Fibroblast of lung (primary cell): Measurements from ENCODE around the gene TTC22. TPM values are rescaled to one million over a fixed set of nuclear protein-coding genes. Genes with fewer than 3 reads are reported as not detected.

Experiments used
- DNase-seq, 2 donors: peaks; one replicate each; pipeline versions ENCODE4 v3.0.0 to v3.0.0-alpha.2; 2010; ENCODE audit warnings: low read depth in 2 of 2
- H2AFZ ChIP-seq: 2 replicates; pipeline ENCODE4 v1.5.1; 2012; ENCODE audit warnings: low read length, control low read depth, inconsistent platforms
- H3K27ac ChIP-seq: 2 replicates; pipeline ENCODE4 v1.5.1; 2011; ENCODE audit warnings: low read length, control low read depth; ENCODE audit not compliant: insufficient read depth
- H3K27me3 ChIP-seq: 2 replicates; pipeline ENCODE4 v1.5.1; 2011; ENCODE audit warnings: mild to moderate bottlenecking, low read length; ENCODE audit not compliant: control insufficient read depth, insufficient read depth
- H3K36me3 ChIP-seq: 2 replicates; pipeline ENCODE4 v1.5.1; 2011; ENCODE audit warnings: low read length; ENCODE audit not compliant: control insufficient read depth, insufficient read depth
- H3K4me1 ChIP-seq: 2 replicates; pipeline ENCODE4 v1.5.1; 2011; ENCODE audit warnings: low read length; ENCODE audit not compliant: control insufficient read depth, insufficient read depth; ENCODE audit errors: extremely low read depth
- H3K4me2 ChIP-seq: 2 replicates; pipeline ENCODE4 v1.5.1; 2011; ENCODE audit warnings: low read length, control low read depth; ENCODE audit not compliant: insufficient read depth; ENCODE audit errors: extremely low read depth
- H3K4me3 ChIP-seq, 4 experiments: fragments of 200-600 bp in 1 of 4; sonication (generic) in 1 of 4; replicated peaks in 1 of 4; 2 replicates each; pipeline ENCODE4 v1.5.1; 2011 to 2016; ENCODE audit warnings: low read length in 4 of 4, low read depth in 3 of 4, mild to moderate bottlenecking in 3 of 4, control low read depth in 2 of 4, inconsistent platforms in 1 of 4, mixed read lengths in 1 of 4; ENCODE audit not compliant: insufficient read depth in 1 of 4; ENCODE audit errors: control extremely low read depth in 1 of 4
- H3K79me2 ChIP-seq: 2 replicates; pipeline ENCODE4 v1.5.1; 2012; ENCODE audit warnings: mild to moderate bottlenecking, low read length, inconsistent platforms; ENCODE audit not compliant: control insufficient read depth, insufficient read depth
- H3K9ac ChIP-seq: 2 replicates; pipeline ENCODE4 v1.5.1; 2011; ENCODE audit warnings: mild to moderate bottlenecking, low read length, control low read depth; ENCODE audit not compliant: insufficient read depth
- H3K9me3 ChIP-seq: 2 replicates; pipeline ENCODE4 v1.5.1; 2012; ENCODE audit warnings: low read depth, low read length; ENCODE audit not compliant: control insufficient read depth, insufficient read depth
- H4K20me1 ChIP-seq: 2 replicates; pipeline ENCODE4 v1.5.1; 2011; ENCODE audit warnings: low read length; ENCODE audit not compliant: control insufficient read depth, insufficient read depth; ENCODE audit errors: extremely low read depth
- CTCF ChIP-seq, 2 donors: IDR thresholded peaks in 1 of 2; conservative IDR thresholded peaks in 1 of 2; 1 replicate in 1 of 2; 2 replicates in 1 of 2; pipeline ENCODE4 v1.5.1; 2011 to 2012; ENCODE audit warnings: low read length in 2 of 2, control low read depth in 1 of 2, inconsistent platforms in 1 of 2, low read depth in 1 of 2, mild to moderate bottlenecking in 1 of 2
- EZH2 ChIP-seq: IDR thresholded peaks from 2 replicates; pipeline ENCODE4 v1.5.1; 2012; ENCODE audit warnings: low read length, control low read depth, mild to moderate bottlenecking; ENCODE audit errors: missing control alignments
- polyA plus RNA-seq, 2 donors: library from polyadenylated mRNA; depleted of rRNA in 1 of 2; stranded (reverse) in 1 of 2; unstranded in 1 of 2; fragments of >200 nt; gene quantifications; 2 replicates each; pipeline ENCODE4 v1.2.1, GENCODE V29; 2011 to 2012; ENCODE audit warnings: missing spikeins in 1 of 2
- total RNA-seq: library from RNA; depleted of rRNA; stranded (reverse); fragments of >200 nt; gene quantifications from 2 replicates; pipeline ENCODE4 v1.2.1, GENCODE V29; 2014

The TTC22 gene
- total and polyA plus RNA-seq, 2 donors (not counting 1 experiment from before 2014, with no cell fraction given): not detected

- no peaks in the 10 kb centered on the region for H4K20me1 ChIP-seq
- H3K9me3 ChIP-seq: no peaks in the 10 kb centered on the region
- H3K27ac ChIP-seq: no peak overlapping the region
- DNase-seq: peak in 1 of 2 donors; percentile 35
- no peak overlapping the region for H3K4me3 ChIP-seq
- no peak overlapping the region for H3K9ac ChIP-seq
- H3K36me3 ChIP-seq: peaks cover 27% of the 10 kb centered on the region
- no peak overlapping the region for H2AFZ ChIP-seq
- no peak overlapping the region for H3K4me2 ChIP-seq
- H3K27me3 ChIP-seq: no peaks in the 10 kb centered on the region
- H3K79me2 ChIP-seq: no peaks in the 10 kb centered on the region
- peaks cover 6% of the 10 kb centered on the region for H3K4me1 ChIP-seq
- TF ChIP-seq EZH2 (no peak), CTCF (conservative IDR thresholded peaks at IDR 0.05 in 1 of 2, IDR thresholded peaks at IDR 0.05 in 1 of 2; ENCODE audit: low read depth in 1 of 2, low read length in 2 of 2) (no peak)
Observed at GRCh38 chr1:54849219-54850068, 48.3 kb upstream of the TTC22 start.

GRCh38 chr1:54848134-54848948 is 47.2 kb upstream of the TTC22 start:
- H3K27ac ChIP-seq: no peak overlapping the region
- no peak overlapping the region for H3K9ac ChIP-seq
- no peak overlapping the region for H3K4me2 ChIP-seq
- DNase-seq: no peak
- TF ChIP-seq CTCF (conservative IDR thresholded peaks at IDR 0.05 in 1 of 2, IDR thresholded peaks at IDR 0.05 in 1 of 2; ENCODE audit: low read depth in 1 of 2, low read length in 2 of 2): no peak
- TF ChIP-seq EZH2: no peak
- H4K20me1 ChIP-seq: no peaks in the 10 kb centered on the region
- no peak overlapping the region for H3K4me3 ChIP-seq
- peaks cover 6% of the 10 kb centered on the region for H3K4me1 ChIP-seq
- no peak overlapping the region for H2AFZ ChIP-seq
- H3K36me3 ChIP-seq: peaks cover 24% of the 10 kb centered on the region
- no peaks in the 10 kb centered on the region for H3K27me3 ChIP-seq
- H3K9me3 ChIP-seq: no peaks in the 10 kb centered on the region
- no peaks in the 10 kb centered on the region for H3K79me2 ChIP-seq

GRCh38 chr1:54846716-54847284 is 45.7 kb upstream of the TTC22 start:
- Histone ChIP-seq H3K4me3 (no peak overlapping the region), H3K4me1 (peaks cover 6% of the 10 kb centered on the region), H3K9me3 (no peaks in the 10 kb centered on the region), H3K4me2 (no peak overlapping the region), H3K27ac (no peak overlapping the region), H4K20me1 (no peaks in the 10 kb centered on the region), H3K9ac (no peak overlapping the region), H2AFZ (no peak overlapping the region), H3K27me3 (no peaks in the 10 kb centered on the region), H3K36me3 (peaks cover 12% of the 10 kb centered on the region), H3K79me2 (no peaks in the 10 kb centered on the region)
- DNase-seq: no peak
- TF ChIP-seq EZH2 (no peak), CTCF (conservative IDR thresholded peaks at IDR 0.05 in 1 of 2, IDR thresholded peaks at IDR 0.05 in 1 of 2; ENCODE audit: low read depth in 1 of 2, low read length in 2 of 2) (no peak)
